ENCODE measurements around the gene MAPK9.

MAPK9 gene

DNA sequence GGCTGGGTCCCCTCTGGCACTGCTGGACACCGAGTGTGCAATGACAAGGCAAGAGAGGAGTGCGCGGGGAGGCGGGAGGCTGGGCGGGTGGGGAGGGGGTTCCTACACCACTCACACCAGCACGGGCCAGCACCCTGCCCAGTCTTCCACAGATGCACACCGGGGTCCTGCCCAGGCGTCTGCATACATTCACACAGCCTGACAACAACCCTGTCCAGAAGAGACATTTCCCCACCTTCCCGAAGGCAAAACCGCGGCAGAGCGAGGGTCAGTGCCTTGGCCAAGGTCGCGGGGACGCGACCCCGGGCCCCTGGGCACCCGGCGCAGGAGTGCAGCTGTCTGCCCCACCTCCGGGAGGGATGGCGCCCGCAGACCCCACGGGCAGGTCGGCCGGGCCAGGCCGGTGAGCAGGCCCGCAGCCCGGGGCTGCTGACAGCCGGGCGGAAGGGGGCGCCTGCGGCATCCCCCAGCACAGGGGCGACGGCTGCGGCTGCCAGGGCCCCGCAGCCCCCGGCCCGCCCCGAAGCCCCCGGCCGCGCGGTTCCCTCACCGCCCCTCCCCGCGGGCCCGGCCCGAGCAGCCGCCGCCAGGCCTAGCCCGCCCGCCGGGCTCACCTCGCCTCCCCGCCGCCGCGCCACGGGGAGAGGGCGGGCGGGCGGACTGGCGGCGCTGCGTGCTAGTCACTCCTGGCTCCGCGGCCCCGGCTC is 496 bp downstream of the MAPK9 start:
- peak; percentile 53 for DNase-seq

DNA sequence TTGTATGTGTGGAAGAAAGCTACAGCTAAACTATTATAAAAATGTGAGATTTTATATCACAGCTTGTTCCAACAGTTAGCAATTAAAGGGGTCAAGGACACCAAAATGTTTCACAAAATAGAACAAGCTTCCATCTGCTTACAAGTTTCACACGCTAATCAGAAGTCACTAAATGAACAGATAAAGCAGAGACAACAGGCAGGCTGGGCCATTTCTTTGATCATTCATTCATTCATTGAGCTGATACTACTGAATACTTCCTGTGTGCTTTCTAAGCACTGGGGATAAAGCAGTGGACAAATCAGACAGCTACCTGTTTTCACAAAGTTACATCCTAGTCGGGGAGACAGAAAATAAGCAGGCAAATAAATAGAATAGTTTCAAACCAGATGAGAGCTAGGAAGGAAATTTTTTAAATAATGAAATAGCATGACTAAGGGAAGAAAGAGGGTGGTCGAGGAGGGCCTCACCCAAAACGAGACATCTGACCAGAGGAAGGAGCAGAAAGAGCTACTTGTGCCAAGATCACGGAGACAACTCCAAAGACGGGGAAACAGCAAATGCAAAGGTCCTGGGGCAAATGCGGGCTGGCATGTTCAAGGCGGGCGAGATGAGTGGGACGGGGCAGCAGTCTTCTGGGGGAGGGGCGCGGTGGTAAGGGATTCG is 1.2 kb downstream of the MAPK9 start:
- DNase-seq = no peak

GRCh38 chr5:180289966-180290365 is 1.9 kb downstream of the MAPK9 start:
- no peak for DNase-seq

- DNase-seq = no peak
Measured at GRCh38 chr5:180289433-180289832, 2.5 kb downstream of the MAPK9 start.

GRCh38 chr5:180287868-180288267 is 4.0 kb downstream of the MAPK9 start:
- DNase-seq = no peak

DNA sequence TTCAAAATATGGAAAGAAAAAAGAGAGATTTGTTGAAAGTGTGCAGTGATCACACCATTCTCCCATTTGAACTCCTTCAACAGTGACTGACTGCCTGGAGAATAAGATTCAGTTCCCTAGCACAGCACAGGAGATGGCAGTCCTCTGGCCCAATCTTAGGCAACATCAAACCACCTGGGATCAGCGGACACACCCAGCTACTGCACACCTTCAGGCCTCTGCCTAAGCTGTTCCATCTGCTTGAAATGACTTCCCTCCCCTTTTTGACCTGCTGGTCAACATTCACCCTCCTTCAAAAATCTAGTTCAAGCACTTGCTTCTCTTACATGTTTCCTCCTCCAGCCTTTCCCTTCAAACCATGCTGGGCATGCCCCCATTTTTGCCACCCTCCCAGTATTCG is 4.5 kb downstream of the MAPK9 start:
- no peak for DNase-seq

DNA sequence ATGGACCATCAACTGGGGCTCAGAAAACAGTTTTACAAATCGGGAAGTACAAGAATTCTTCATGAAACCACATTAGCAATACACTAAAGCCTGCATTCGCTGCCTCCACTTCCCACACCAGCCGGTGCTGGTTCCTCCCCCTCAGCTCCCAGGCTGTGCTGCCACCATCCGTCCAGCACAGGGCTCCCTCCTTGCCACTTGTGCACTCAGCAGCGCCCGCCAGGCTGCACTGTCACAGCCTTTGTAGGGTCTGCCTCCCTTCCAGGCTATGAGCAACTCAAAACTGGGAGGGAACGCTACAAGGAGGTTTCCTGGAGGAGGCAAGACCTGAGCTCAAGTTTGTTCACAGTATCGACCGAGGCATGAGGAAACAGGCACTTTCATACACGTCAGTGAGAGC is 7.7 kb downstream of the MAPK9 start:
- DNase-seq = no peak

DNA sequence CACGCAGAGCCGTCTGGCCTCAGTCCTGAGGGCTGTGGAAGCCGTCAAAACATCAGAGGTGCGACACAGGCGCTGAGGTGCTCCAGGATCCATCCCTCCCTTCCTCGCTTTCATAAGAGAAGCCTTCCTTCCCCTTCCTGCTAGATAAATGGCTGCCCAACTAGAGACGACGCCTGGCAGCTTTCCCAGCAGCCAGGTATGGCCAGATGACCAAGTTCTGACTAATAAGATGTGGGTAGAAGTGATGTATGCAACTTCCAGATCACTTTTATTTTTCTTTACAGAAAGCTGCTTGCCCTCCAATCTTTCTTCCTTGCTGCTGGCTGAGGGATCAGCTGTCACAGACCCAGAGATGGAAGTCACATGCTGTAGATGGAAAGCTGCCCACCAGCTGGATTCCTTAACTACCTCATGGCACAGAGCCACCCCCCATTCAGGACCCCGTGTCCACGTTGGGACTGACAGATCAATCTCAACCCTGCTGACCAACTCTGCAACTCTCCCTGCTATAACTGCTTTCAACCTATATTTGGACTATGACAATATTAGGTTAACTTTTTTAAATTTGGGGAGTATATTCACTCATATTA is 8.8 kb downstream of the MAPK9 start:
- no peak for DNase-seq

GRCh38 chr5:180282281-180282680 is 9.6 kb downstream of the MAPK9 start:
- no peak for DNase-seq

GRCh38 chr5:180281706-180282105 is 10.2 kb downstream of the MAPK9 start:
- DNase-seq = no peak

GRCh38 chr5:180274695-180275094 is 17.2 kb downstream of the MAPK9 start:
- no peak for DNase-seq

GRCh38 chr5:180271221-180271620 is 20.7 kb downstream of the MAPK9 start:
- no peak for DNase-seq

- DNase-seq = no peak
Measured at GRCh38 chr5:180259260-180259611, 32.6 kb downstream of the MAPK9 start.

DNA sequence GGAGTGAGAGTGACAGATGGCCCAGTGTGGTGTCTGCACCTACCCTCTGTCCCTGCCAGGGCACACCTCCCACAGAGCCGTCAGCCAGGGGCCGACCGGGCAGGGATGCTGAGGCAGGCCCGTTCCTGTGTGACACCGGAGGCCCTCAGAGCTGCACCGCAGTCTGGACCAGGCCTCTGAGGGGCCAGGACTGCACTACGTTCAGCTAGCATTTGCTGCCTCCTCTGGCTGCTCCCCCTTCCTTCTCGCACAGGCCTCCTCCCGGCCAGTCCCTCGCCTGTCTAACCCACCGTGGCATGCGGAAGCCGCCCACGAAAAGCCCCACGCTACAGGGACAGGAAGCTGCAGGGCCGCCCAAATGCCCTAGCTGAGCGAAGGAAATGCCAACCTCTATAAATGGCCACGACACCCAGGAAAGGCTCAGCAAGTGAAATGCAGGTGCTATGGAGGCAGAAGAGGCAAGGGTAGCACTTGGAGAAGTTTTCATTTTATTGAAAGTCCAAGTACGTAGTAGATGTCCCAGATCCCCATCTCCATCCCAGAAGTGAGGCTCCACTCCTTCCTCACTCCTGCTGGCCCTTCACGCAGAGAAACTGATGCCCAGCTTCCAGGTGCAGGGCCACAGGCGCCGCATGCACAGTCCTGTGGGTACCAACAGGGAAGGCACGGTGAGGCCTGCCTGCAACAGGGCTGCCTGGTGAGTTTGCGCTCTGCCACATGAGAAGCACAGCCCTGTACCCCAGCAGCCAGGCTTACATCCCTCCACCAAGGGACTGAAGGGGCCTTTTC is 38.7 kb downstream of the MAPK9 start:
- DNase-seq = no peak

GRCh38 chr5:180251887-180252286 is 40.0 kb downstream of the MAPK9 start:
- DNase-seq = no peak

DNA sequence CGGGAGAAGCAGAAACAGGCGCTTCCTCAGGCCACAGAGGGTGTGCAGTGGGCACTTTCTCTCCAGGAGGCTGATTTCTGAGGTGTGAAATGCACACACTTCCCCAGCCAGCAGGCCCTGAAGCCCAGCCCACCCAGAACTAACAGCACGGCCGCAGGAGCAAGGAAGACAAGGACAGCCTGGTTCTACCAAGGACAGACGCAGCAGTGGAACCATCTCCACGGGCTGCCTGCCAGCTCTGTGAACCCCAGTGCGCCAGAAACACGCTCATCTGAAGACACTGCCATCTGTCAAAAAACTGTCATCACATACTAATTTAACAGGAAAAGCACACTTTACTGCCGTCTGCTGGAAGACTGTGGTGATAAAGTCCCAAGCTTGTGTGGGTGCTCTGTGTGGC is 40.7 kb downstream of the MAPK9 start:
- DNase-seq = no peak

DNA sequence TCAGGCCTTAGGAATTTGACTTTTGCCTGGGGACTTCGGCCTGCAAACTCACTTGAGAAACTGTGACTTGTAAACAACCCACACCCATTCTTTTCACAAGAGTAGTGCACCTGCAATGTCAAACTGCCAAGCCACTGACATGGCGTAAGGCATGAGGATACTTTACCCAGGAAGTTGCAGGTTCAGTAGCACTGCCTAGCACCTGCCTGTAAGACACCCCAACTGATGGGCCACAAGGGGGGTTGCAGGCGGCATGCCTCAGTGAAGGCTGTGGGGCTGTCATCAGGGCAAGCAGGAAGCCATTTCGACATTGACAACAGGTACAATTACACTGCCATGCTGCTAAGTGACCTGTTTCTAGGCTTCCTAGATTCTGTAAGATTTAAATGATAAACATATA is 41.6 kb downstream of the MAPK9 start:
- DNase-seq = no peak

- DNase-seq = no peak
Measured at GRCh38 chr5:180241600-180241999, 50.3 kb downstream of the MAPK9 start.

DNA sequence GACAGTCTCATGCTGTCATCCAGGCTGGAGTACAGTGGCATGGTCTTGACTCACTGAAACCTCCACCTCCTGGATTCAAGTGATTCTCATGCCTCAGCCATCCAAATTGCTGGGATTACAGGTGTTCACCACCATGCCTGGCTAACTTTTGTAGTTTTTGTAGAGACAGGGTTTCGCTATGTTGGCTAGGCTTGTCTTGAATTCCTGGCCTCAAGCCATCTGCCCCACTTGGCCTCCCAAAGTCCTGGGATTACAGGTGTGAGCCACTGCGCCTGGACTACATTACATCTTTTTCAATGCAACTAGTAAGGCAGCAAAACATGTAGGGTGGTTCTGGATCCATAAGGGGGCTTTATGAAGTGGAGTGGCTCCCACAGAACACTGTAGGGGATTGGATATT is 53.3 kb downstream of the MAPK9 start:
- DNase-seq = no peak

- DNase-seq = no peak
Measured at GRCh38 chr5:180235846-180236245, 56.0 kb downstream of the MAPK9 start.

- no peak for DNase-seq
Measured at GRCh38 chr5:180235077-180235476, 56.8 kb downstream of the MAPK9 start.

GRCh38 chr5:180234271-180234670 is 57.6 kb downstream of the MAPK9 start:
- no peak for DNase-seq

- no peak for DNase-seq
Measured at GRCh38 chr5:180233729-180234128, 58.2 kb downstream of the MAPK9 start.

DNA sequence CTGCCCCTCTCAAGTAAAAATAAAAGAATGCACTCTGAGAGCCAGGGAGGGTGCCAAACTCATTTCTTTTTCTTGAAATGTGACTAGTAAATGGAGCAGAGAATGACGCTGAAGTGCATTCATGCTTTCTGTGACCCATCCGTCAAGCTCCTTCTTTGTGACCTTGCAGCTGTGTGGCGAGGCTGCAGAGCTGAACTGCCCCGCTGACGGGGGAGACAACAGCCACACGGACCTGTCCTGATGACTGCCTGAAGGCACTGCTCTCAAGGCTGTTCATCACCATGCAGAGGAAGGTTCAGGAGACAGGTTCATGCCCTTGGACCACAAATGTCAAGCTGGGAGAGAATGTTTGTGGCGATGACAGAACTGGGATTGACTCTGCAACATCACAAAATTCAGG is 61.9 kb downstream of the MAPK9 start:
- DNase-seq = no peak
